NB4 (cell line): Measurements from ENCODE around the gene FREM1.

Experiments used
- CTCF ChIP-seq: IDR thresholded peaks from one replicate; pipeline ENCODE4 v1.5.1; 2012; ENCODE audit warnings: low read depth, low read length
- POLR2A ChIP-seq: IDR thresholded peaks from 2 replicates; pipeline ENCODE4 v1.6.1; 2011; ENCODE audit warnings: mild to moderate bottlenecking; ENCODE audit not compliant: insufficient read length; ENCODE audit errors: extremely low read depth

- TF ChIP-seq CTCF = no peak
- TF ChIP-seq POLR2A = no peak
Observed at GRCh38 chr9:14932641-14933040, 22.4 kb upstream of the FREM1 start.
